Suprapubic skin (tissue), 4 donors: ENCODE data around the gene TGFBRAP1. TPM values are rescaled to one million over a fixed set of nuclear protein-coding genes. Genes with fewer than 3 reads are reported as not detected.

ENCODE experiments used
- DNase-seq, 2 donors: peaks; one replicate each; pipeline ENCODE4 v3.0.0-alpha.2; 2019; ENCODE audit warnings: low spot score in 2 of 2
- H3K27ac ChIP-seq: fragments of 200-600 bp; sonication (generic); one replicate; pipeline ENCODE4 v1.5.1; 2019
- H3K27me3 ChIP-seq: fragments of 200-600 bp; sonication (generic); one replicate; pipeline ENCODE4 v1.5.1; 2019
- H3K36me3 ChIP-seq: fragments of 200-600 bp; sonication (generic); one replicate; pipeline ENCODE4 v1.5.1; 2019
- H3K4me1 ChIP-seq: fragments of 200-600 bp; sonication (generic); one replicate; pipeline ENCODE4 v1.5.1; 2019
- H3K4me3 ChIP-seq: fragments of 200-600 bp; sonication (generic); one replicate; pipeline ENCODE4 v1.5.1; 2019; ENCODE audit warnings: mild to moderate bottlenecking
- H3K9me3 ChIP-seq: fragments of 200-600 bp; sonication (generic); one replicate; pipeline ENCODE4 v1.5.1; 2019
- CTCF ChIP-seq, 2 donors: fragments of 200-600 bp in 1 of 2; fragments of 450-650 bp in 1 of 2; sonication (generic) in 1 of 2; IDR thresholded peaks; one replicate each; pipeline ENCODE4 v1.5.1; 2016 to 2019; ENCODE audit warnings: antibody characterized with exemption in 2 of 2, mild to moderate bottlenecking in 1 of 2, moderate library complexity in 1 of 2
- EP300 ChIP-seq: sonication (generic); formaldehyde crosslinking; IDR thresholded peaks from one replicate; pipeline ENCODE4 v1.6.1; 2017; ENCODE audit warnings: antibody characterized with exemption
- POLR2A ChIP-seq, 2 donors: fragments of 450-650 bp; IDR thresholded peaks; one replicate each; pipeline ENCODE4 v1.6.1; 2017; ENCODE audit warnings: antibody characterized with exemption in 2 of 2, mild to moderate bottlenecking in 2 of 2, moderate library complexity in 2 of 2
- POLR2AphosphoS5 ChIP-seq, 3 donors: sonication (generic); formaldehyde crosslinking; IDR thresholded peaks; one replicate each; pipeline ENCODE4 v1.6.1; 2017; ENCODE audit warnings: antibody characterized with exemption in 3 of 3
- WGBS: methylation state at CpG from one replicate; pipeline ENCODE4 v1.1.5; 2018; 5-methylcytosine and 5-hydroxymethylcytosine counted together
- total RNA-seq, 4 donors: library from RNA; depleted of rRNA; stranded (reverse); fragments of >200 nt; gene quantifications; one replicate each; pipeline ENCODE4 v1.1.0, GENCODE V29; 2016

The TGFBRAP1 gene
- total RNA-seq, 4 donors from 2014 or later = 31.0 to 38.1 (median 36.9) TPM

- H3K4me1 ChIP-seq = peaks cover 7% of the 10 kb centered on the region
- H3K27ac ChIP-seq = peak overlapping the region; percentile 43
- 34% methylated on average over 5 of the region's 5 CpGs for WGBS
- H3K27me3 ChIP-seq = no peaks in the 10 kb centered on the region
- no peaks in the 10 kb centered on the region for H3K9me3 ChIP-seq
- TF ChIP-seq CTCF (IDR thresholded peaks at IDR 0.05) = peak; percentile 10 to 18
- no peak for TF ChIP-seq POLR2AphosphoS5 (IDR thresholded peaks at IDR 0.05)
- no peak overlapping the region for H3K4me3 ChIP-seq
- DNase-seq = no peak
- H3K36me3 ChIP-seq = peaks cover 50% of the 10 kb centered on the region
Observed at GRCh38 chr2:105294844-105295481, 34.6 kb downstream of the TGFBRAP1 start.

GRCh38 chr2:105294046-105294445, 35.5 kb downstream of the TGFBRAP1 start:
- H3K9me3 ChIP-seq = no peaks in the 10 kb centered on the region
- 82% methylated on average over 6 of the region's 6 CpGs for WGBS
- H3K36me3 ChIP-seq = peaks cover 55% of the 10 kb centered on the region
- no peak for TF ChIP-seq POLR2AphosphoS5 (IDR thresholded peaks at IDR 0.05)
- no peak for TF ChIP-seq EP300
- no peak for TF ChIP-seq POLR2A (IDR thresholded peaks at IDR 0.05)
- no peak for TF ChIP-seq CTCF (IDR thresholded peaks at IDR 0.05)
- no peak overlapping the region for H3K4me3 ChIP-seq
- DNase-seq = no peak
- H3K27ac ChIP-seq = peak overlapping the region; percentile 43
- no peaks in the 10 kb centered on the region for H3K27me3 ChIP-seq
- H3K4me1 ChIP-seq = peaks cover 7% of the 10 kb centered on the region

- 79% methylated on average over 2 of the region's 2 CpGs for WGBS
- no peak overlapping the region for H3K4me3 ChIP-seq
- H3K36me3 ChIP-seq = peaks cover 46% of the 10 kb centered on the region
- no peaks in the 10 kb centered on the region for H3K9me3 ChIP-seq
- DNase-seq = no peak
- no peak overlapping the region for H3K27ac ChIP-seq
- no peaks in the 10 kb centered on the region for H3K27me3 ChIP-seq
- TF ChIP-seq CTCF (IDR thresholded peaks at IDR 0.05) = no peak
- TF ChIP-seq POLR2AphosphoS5 (IDR thresholded peaks at IDR 0.05) = no peak
- no peak for TF ChIP-seq EP300
- no peak for TF ChIP-seq POLR2A (IDR thresholded peaks at IDR 0.05)
- peaks cover 7% of the 10 kb centered on the region for H3K4me1 ChIP-seq
Observed at GRCh38 chr2:105291981-105292380, 37.6 kb downstream of the TGFBRAP1 start.

GRCh38 chr2:105290981-105291660, 38.4 kb downstream of the TGFBRAP1 start:
- peaks cover 50% of the 10 kb centered on the region for H3K36me3 ChIP-seq
- H3K4me1 ChIP-seq = peaks cover 7% of the 10 kb centered on the region
- H3K4me3 ChIP-seq = no peak overlapping the region
- 64% methylated on average over 6 of the region's 6 CpGs for WGBS
- no peak for TF ChIP-seq CTCF (IDR thresholded peaks at IDR 0.05)
- no peak for TF ChIP-seq POLR2AphosphoS5 (IDR thresholded peaks at IDR 0.05)
- no peak for TF ChIP-seq EP300
- TF ChIP-seq POLR2A (IDR thresholded peaks at IDR 0.05) = no peak
- no peak overlapping the region for H3K27ac ChIP-seq
- DNase-seq = no peak
- H3K27me3 ChIP-seq = no peaks in the 10 kb centered on the region
- H3K9me3 ChIP-seq = no peaks in the 10 kb centered on the region

- Histone ChIP-seq H3K27me3 (no peaks in the 10 kb centered on the region), H3K4me3 (no peak overlapping the region), H3K4me1 (no peaks in the 10 kb centered on the region), H3K36me3 (peaks cover 65% of the 10 kb centered on the region), H3K9me3 (no peaks in the 10 kb centered on the region), H3K27ac (no peak overlapping the region)
- no peak for TF ChIP-seq CTCF (IDR thresholded peaks at IDR 0.05)
- TF ChIP-seq EP300 = no peak
- TF ChIP-seq POLR2A (IDR thresholded peaks at IDR 0.05) = no peak
- TF ChIP-seq POLR2AphosphoS5 (IDR thresholded peaks at IDR 0.05) = no peak
- 95% methylated on average over 2 of the region's 7 CpGs for WGBS
- DNase-seq = no peak
Observed at GRCh38 chr2:105288133-105288532, 41.4 kb downstream of the TGFBRAP1 start.
